Stomach (tissue), 9 donors: ENCODE measurements around the gene NPIPB6. TPM values are rescaled to one million over a fixed set of nuclear protein-coding genes. Genes with fewer than 3 reads are reported as not detected.
A peak's percentile ranks its signal among the peaks of the same experiment; 100 is the strongest.

Source experiments
- DNase-seq, 2 donors: peaks; one replicate each; pipeline versions ENCODE4 v3.0.0 to v3.0.0-alpha.2; 2013 to 2019
- H3K27ac ChIP-seq, 5 donors: fragments of 200-600 bp in 4 of 5; sonication (generic) in 4 of 5; one replicate each; pipeline ENCODE4 v1.5.1; 2013 to 2019; ENCODE audit warnings: mild to moderate bottlenecking in 1 of 5, moderate library complexity in 1 of 5
- H3K27me3 ChIP-seq, 3 donors: fragments of 200-600 bp; sonication (generic); one replicate each; pipeline ENCODE4 v1.5.1; 2017 to 2019; ENCODE audit warnings: mixed run types in 1 of 3
- H3K36me3 ChIP-seq, 4 donors: fragments of 200-600 bp; sonication (generic); 1 replicate in 3 of 4; 2 replicates in 1 of 4; pipeline ENCODE4 v1.5.1; 2016 to 2019
- H3K4me1 ChIP-seq, 4 donors: fragments of 200-600 bp; sonication (generic); one replicate each; pipeline ENCODE4 v1.5.1; 2016 to 2019
- H3K4me3 ChIP-seq, 4 donors: fragments of 200-600 bp; sonication (generic) in 3 of 4; one replicate each; pipeline ENCODE4 v1.5.1; 2016 to 2019; ENCODE audit warnings: mild to moderate bottlenecking in 1 of 4
- H3K9me3 ChIP-seq, 4 donors: fragments of 200-600 bp; sonication (generic); one replicate each; pipeline ENCODE4 v1.5.1; 2016 to 2019
- EP300 ChIP-seq: sonication (generic); formaldehyde crosslinking; IDR thresholded peaks from one replicate; pipeline ENCODE4 v1.6.1; 2017; ENCODE audit warnings: antibody characterized with exemption
- POLR2A ChIP-seq, 4 donors: fragments of 450-650 bp; IDR thresholded peaks; one replicate each; pipeline ENCODE4 v1.6.1; 2016; ENCODE audit warnings: antibody characterized with exemption in 4 of 4, control low read depth in 2 of 4, mild to moderate bottlenecking in 1 of 4, moderate library complexity in 1 of 4
- POLR2AphosphoS5 ChIP-seq, 3 donors: sonication (generic); formaldehyde crosslinking; IDR thresholded peaks; one replicate each; pipeline ENCODE4 v1.6.1; 2016; ENCODE audit warnings: antibody characterized with exemption in 3 of 3
- WGBS, 5 donors: extraction: QIAGEN DNeasy Blood & Tissue Kit in 3 of 5; methylation state at CpG; one replicate each; pipeline versions ENCODE4 v1.1.5 to v1.1.7; 2013 to 2018; 5-methylcytosine and 5-hydroxymethylcytosine counted together
- intact Hi-C: fragments of 100-400 bp; cut with DNase I; formaldehyde crosslinking; loops from one replicate; pipeline ENCODE4 v1.15.1; 2023; ENCODE audit warnings: low total_unique reads
- polyA plus RNA-seq, 3 donors: library from polyadenylated mRNA; stranded (reverse); fragments of 200-250 nt; gene quantifications; one replicate each; pipeline ENCODE4 v1.2.3, GENCODE V29; 2013
- total RNA-seq, 5 donors: library from RNA; depleted of rRNA; stranded (reverse); fragments of >200 nt; gene quantifications; one replicate each; pipeline versions ENCODE4 v1.1.0 to v1.2.3, GENCODE V29; 2014 to 2016
- TF ChIP-seq, protein P1 (sequence below), 7 experiments: fragments of 450-650 bp in 4 of 7; fragments of 200-600 bp in 3 of 7; sonication (generic) in 3 of 7; IDR thresholded peaks; one replicate each; pipeline ENCODE4 v1.5.1; 2016 to 2019; ENCODE audit warnings: antibody characterized with exemption in 7 of 7, control low read depth in 2 of 7, mild to moderate bottlenecking in 1 of 7
- donor health status: healthy with polysubstance abuse.
- donor health status: Bipolar disorder and iron deficiency.
- donor health status: healthy.

The NPIPB6 gene
- total and polyA plus RNA-seq, 8 donors: 1.8 to 6.8 (median 2.3) TPM; not detected in 5

DNA sequence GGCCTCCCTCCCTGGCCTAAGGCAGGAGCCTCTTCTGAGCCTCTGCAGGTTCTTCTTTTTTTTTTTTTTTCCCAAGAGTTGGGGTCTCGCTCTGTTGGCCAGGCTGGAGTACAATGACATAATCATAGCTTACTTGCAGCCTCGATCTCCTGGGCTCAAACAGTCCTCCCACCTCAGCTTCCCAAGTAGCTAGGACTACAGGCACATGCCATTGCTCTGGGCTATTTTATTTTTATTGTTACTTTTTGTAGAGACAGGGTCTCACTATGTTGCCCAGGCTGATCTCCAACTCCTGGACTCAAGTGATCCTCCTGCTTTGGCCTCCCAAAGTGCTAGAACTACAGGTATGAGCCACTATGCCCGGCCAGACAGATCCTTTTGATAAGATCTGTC is 38.4 kb downstream of the NPIPB6 start:
- no peaks in the 10 kb centered on the region for H3K36me3 ChIP-seq
- no peak for TF ChIP-seq POLR2A (IDR thresholded peaks at IDR 0.05)
- no peak for TF ChIP-seq EP300
- TF ChIP-seq, protein P1, sequence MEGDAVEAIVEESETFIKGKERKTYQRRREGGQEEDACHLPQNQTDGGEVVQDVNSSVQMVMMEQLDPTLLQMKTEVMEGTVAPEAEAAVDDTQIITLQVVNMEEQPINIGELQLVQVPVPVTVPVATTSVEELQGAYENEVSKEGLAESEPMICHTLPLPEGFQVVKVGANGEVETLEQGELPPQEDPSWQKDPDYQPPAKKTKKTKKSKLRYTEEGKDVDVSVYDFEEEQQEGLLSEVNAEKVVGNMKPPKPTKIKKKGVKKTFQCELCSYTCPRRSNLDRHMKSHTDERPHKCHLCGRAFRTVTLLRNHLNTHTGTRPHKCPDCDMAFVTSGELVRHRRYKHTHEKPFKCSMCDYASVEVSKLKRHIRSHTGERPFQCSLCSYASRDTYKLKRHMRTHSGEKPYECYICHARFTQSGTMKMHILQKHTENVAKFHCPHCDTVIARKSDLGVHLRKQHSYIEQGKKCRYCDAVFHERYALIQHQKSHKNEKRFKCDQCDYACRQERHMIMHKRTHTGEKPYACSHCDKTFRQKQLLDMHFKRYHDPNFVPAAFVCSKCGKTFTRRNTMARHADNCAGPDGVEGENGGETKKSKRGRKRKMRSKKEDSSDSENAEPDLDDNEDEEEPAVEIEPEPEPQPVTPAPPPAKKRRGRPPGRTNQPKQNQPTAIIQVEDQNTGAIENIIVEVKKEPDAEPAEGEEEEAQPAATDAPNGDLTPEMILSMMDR (IDR thresholded peaks at IDR 0.05): no peak
- no peak for TF ChIP-seq POLR2AphosphoS5 (IDR thresholded peaks at IDR 0.05)
- no peaks in the 10 kb centered on the region for H3K27me3 ChIP-seq
- intact Hi-C loops: no loop called here
- H3K4me3 ChIP-seq: no peak overlapping the region
- no peaks in the 10 kb centered on the region for H3K9me3 ChIP-seq
- no peak for DNase-seq
- no peaks in the 10 kb centered on the region for H3K4me1 ChIP-seq
- WGBS, 5 donors: 83 to 88% (median 86%) methylated on average over 3 of the region's 3 CpGs
- no peak overlapping the region for H3K27ac ChIP-seq

DNA sequence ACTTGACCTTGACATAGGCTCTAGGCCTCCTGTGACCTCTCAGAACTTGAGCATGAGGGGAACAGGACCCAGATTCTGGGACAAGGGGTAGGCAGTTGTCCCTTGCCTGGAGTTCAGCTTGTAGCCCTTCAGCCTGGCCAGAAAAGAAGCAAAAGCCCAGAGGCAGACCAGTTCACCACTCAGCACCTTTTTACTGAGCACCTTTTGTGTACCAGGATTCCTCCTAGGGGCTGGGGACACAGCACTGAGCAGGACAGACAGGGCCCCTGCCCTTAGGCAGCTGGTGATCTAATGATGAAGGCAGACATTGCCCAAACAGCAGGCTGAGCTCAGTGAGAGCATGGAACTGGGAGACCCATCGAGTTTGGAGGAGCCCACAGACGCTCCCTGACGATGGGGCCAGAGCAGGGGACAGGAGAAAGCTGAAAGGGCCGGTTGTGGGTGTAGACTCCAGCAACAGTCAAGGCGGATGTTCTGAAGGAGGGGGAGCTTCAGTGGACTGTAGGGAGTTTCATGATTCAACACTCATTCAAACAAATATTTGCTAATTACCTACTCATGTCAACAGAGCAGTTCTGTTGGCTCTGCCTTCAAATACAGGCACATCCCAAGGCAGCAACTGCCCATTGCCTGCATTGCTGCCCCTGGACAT is 38.9 kb downstream of the NPIPB6 start:
- TF ChIP-seq EP300 (no peak), POLR2AphosphoS5 (IDR thresholded peaks at IDR 0.05) (no peak), POLR2A (IDR thresholded peaks at IDR 0.05) (no peak)
- TF ChIP-seq, protein P1 (IDR thresholded peaks at IDR 0.05): no peak
- 22 to 72% (median 60%) methylated on average over 5 of the region's 5 CpGs for WGBS, 5 donors
- no peaks in the 10 kb centered on the region for H3K9me3 ChIP-seq
- H3K27ac ChIP-seq: no peak overlapping the region
- H3K27me3 ChIP-seq: no peaks in the 10 kb centered on the region
- H3K4me3 ChIP-seq: no peak overlapping the region
- peak; percentile 25 to 73 for DNase-seq
- H3K36me3 ChIP-seq: no peaks in the 10 kb centered on the region
- intact Hi-C loops: no loop called here
- H3K4me1 ChIP-seq: no peaks in the 10 kb centered on the region

DNA sequence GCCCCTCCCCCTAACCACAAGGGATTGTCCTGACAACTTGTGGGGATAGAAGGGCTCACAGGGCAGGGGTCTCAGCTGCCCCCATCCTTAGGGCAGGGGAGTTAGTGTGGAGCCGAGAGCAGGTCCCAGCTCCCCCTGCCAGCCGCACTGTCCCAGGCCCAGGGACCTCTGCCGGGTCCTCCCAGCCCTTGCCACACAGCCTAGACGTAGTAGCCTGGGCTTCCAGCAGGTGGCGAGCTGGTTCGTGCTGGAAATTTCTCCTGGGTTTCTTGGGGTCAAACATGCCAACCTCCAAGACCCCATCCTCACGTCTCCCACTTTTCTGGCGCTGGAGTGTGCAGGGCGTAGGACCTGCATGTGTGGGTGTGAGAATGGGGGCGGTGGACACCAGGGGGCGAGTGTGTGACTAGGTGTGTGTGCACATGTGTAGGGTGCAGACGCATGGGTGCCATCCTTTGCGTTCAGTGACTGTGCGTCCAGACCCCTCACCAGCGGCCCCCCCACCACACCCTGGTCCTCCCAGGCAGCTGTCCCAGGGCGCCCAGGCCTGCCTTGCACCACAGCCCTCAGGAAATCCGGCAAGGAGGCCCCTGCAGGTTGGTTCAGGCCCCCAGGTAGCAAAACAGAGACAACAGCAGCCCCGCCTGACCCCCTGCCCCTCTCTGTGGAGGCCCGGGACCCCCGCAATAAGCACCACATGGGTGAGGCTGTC is 41.5 kb downstream of the NPIPB6 start:
- no peaks in the 10 kb centered on the region for H3K9me3 ChIP-seq
- no peak overlapping the region for H3K4me3 ChIP-seq
- DNase-seq: peak in 1 of 2 donors; percentile 52
- WGBS, 5 donors: 61 to 69% (median 66%) methylated on average over 14 to 20 of the region's 20 CpGs
- intact Hi-C loops: no loop called here
- H3K27ac ChIP-seq: no peak overlapping the region
- no peaks in the 10 kb centered on the region for H3K4me1 ChIP-seq
- no peaks in the 10 kb centered on the region for H3K36me3 ChIP-seq
- TF ChIP-seq EP300: no peak
- TF ChIP-seq, protein P1 (IDR thresholded peaks at IDR 0.05): peak in 5 of 7 experiments; percentile 31 to 58 (median 52)
- no peaks in the 10 kb centered on the region for H3K27me3 ChIP-seq

DNA sequence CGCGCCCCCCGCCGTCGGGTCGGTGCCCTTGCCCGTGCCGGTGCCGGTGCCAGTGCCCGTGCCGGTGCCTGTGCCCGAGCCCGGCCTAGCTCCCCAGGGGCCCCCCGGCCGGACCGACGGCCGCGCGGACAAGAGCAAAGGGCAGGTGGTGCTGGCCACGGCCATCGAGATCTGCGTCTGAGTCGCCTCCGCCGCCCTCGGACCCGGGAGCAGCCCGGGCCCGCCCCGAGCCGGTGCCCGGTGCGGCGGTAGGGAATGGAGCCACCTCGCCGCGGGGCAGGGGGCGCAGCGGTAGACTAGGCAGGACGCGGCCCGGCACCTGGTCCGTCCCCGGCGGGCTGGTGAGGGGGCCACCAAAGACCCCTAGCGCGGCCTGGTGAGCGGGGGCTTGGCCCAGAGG is 42.6 kb downstream of the NPIPB6 start:
- DNase-seq: no peak
- Histone ChIP-seq H3K36me3 (no peaks in the 10 kb centered on the region), H3K27me3 (peaks cover 0 to 7% (median 0%) of the 10 kb centered on the region in 3 donors), H3K4me1 (no peaks in the 10 kb centered on the region), H3K4me3 (no peak overlapping the region), H3K27ac (no peak overlapping the region), H3K9me3 (no peaks in the 10 kb centered on the region)
- WGBS, 5 donors: 97 to 98% (median 97%) methylated on average over 14 to 49 of the region's 49 CpGs; no CpG with 5 or more reads in 1 of the 5 donors
- intact Hi-C loops: no loop called here
- TF ChIP-seq, protein P1 (IDR thresholded peaks at IDR 0.05): no peak
- TF ChIP-seq POLR2AphosphoS5 (IDR thresholded peaks at IDR 0.05): no peak
- TF ChIP-seq POLR2A (IDR thresholded peaks at IDR 0.05): no peak
- TF ChIP-seq EP300: no peak
